Activated T-helper 1 cell treated with anti-CD3 and anti-CD28 coated beads, Interleukin-12 subunit alpha, Interleukin-12 subunit beta, Interleukin-2, Interleukin-4 antibody, amounts not matched to agents 30 ng/mL and 10 ng/mL and 1 ng/mL, durations not matched to agents 14 hours and 24 hours and 36 hours (primary cell): ENCODE measurements around the gene VPS13A. TPM values are rescaled to one million over a fixed set of nuclear protein-coding genes. Genes with fewer than 3 reads are reported as not detected.
"Not testable (repeated sequence)": the region's sequence is repeated elsewhere in the genome, so short reads cannot be mapped to it uniquely, and the experiment has no call there.

Experiments
- DNase-seq: peaks from one replicate; pipeline ENCODE4 v3.0.0; 2021; ENCODE audit warnings: low spot score
- H3K27ac Mint-ChIP-seq: one replicate; pipeline ENCODE4 v1.8.0; 2021; ENCODE audit warnings: mild to moderate bottlenecking, mixed read lengths
- H3K27me3 Mint-ChIP-seq: one replicate; pipeline ENCODE4 v1.8.0; 2022; ENCODE audit warnings: mild to moderate bottlenecking, moderate library complexity, mixed read lengths; ENCODE audit not compliant: insufficient read depth
- H3K36me3 Mint-ChIP-seq: one replicate; pipeline ENCODE4 v1.8.0; 2021; ENCODE audit warnings: low read depth, mixed read lengths
- H3K4me1 Mint-ChIP-seq: one replicate; pipeline ENCODE4 v1.8.0; 2021; ENCODE audit warnings: low read depth, mixed read lengths
- H3K4me3 Mint-ChIP-seq: one replicate; pipeline ENCODE4 v1.8.0; 2021; ENCODE audit warnings: mild to moderate bottlenecking, moderate library complexity, mixed read lengths
- H3K9me3 Mint-ChIP-seq: one replicate; pipeline ENCODE4 v1.8.0; 2021; ENCODE audit warnings: mixed read lengths
- intact Hi-C: fragments of 100-400 bp; cut with micrococcal nuclease; formaldehyde crosslinking; loops from one replicate; pipeline ENCODE4 v1.15.1; 2024
- total RNA-seq: library from RNA; stranded (reverse); gene quantifications from 2 replicates; pipeline ENCODE4 v1.2.3, GENCODE V29; 2022

VPS13A gene
- total RNA-seq, 1 donor from 2014 or later: 44.2 TPM

GRCh38 chr9:77441124-77441523 is 263.8 kb downstream of the VPS13A start:
- DNase-seq, H3K36me3 Mint-ChIP-seq, intact Hi-C loops, H3K27ac Mint-ChIP-seq, H3K4me1 Mint-ChIP-seq, H3K4me3 Mint-ChIP-seq, H3K9me3 Mint-ChIP-seq, H3K27me3 Mint-ChIP-seq: not testable (repeated sequence)

- Mint-ChIP-seq H3K9me3 (no peaks in the 10 kb centered on the region), H3K36me3 (no peaks in the 10 kb centered on the region), H3K4me3 (no peak overlapping the region), H3K27me3 (peaks cover 4% of the 10 kb centered on the region), H3K27ac (no peak overlapping the region), H3K4me1 (no peaks in the 10 kb centered on the region)
- no peak for DNase-seq
- intact Hi-C loops: no loop called here
Observed at GRCh38 chr9:77442436-77442835, 265.1 kb downstream of the VPS13A start.

GRCh38 chr9:77447646-77448045 is 270.3 kb downstream of the VPS13A start:
- Mint-ChIP-seq H3K27me3 (peaks cover 2% of the 10 kb centered on the region), H3K27ac (no peak overlapping the region), H3K36me3 (no peaks in the 10 kb centered on the region), H3K9me3 (no peaks in the 10 kb centered on the region), H3K4me3 (no peak overlapping the region), H3K4me1 (no peaks in the 10 kb centered on the region)
- intact Hi-C loops: no loop called here
- DNase-seq: no peak

DNA sequence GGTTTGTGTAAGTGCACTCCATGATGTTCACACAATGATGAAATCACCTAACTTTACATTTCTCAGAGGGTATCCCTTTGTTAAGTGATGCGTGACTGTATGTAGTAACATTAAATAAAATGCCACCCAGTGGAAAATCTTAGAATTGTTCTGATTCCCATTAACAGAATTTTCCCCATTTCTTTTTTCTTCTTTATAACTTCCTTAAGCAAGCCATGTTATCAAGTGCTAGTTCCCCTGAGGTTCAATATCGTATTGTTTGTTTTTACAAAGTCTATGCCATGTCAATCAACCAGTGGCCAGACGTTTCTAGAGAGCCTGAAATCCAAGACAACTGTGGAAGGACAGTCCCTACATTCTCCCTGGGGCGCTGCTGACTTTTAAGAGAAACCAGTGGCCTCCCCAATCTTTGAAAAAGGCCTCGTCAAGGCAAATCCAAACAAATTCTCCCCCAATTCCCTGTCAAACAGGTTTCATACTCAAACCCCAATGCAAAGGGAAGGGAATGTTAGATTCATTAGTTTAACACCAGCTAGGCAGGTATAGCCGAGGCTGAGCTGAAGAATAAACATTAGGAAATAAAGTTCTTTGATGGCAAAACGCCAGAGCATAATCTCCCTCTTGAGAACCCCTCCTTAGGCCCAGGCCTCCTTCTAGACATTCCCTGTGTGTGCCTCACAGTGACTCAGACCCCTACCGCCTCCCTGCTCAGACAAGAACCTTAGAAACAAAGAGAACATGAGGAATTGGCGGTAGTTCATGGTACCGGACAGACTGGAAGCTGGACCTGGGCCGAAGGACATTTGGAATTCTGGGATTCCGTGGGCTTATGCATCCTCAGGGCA is 272.1 kb downstream of the VPS13A start:
- Mint-ChIP-seq H3K27ac (no peak overlapping the region), H3K36me3 (no peaks in the 10 kb centered on the region), H3K4me1 (peaks cover 8% of the 10 kb centered on the region), H3K27me3 (peaks cover 2% of the 10 kb centered on the region), H3K4me3 (no peak overlapping the region), H3K9me3 (no peaks in the 10 kb centered on the region)
- DNase-seq: no peak
- intact Hi-C loops: loop anchor here (10.0 kb wide), 1 partner anchor 785 kb away; the partner anchor contains the start of gene CEP78

GRCh38 chr9:77450085-77450475 is 272.7 kb downstream of the VPS13A start:
- no peak for DNase-seq
- Mint-ChIP-seq H3K36me3 (no peaks in the 10 kb centered on the region), H3K27me3 (peaks cover 2% of the 10 kb centered on the region), H3K9me3 (no peaks in the 10 kb centered on the region), H3K4me1 (peaks cover 12% of the 10 kb centered on the region), H3K4me3 (no peak overlapping the region), H3K27ac (no peak overlapping the region)
- intact Hi-C loops: loop anchor here (10.0 kb wide), 1 partner anchor 785 kb away; the partner anchor contains the start of gene CEP78

- peaks cover 2% of the 10 kb centered on the region for H3K27me3 Mint-ChIP-seq
- H3K4me3 Mint-ChIP-seq: no peak overlapping the region
- no peak overlapping the region for H3K27ac Mint-ChIP-seq
- no peaks in the 10 kb centered on the region for H3K9me3 Mint-ChIP-seq
- intact Hi-C loops: loop anchor here (10.0 kb wide), 1 partner anchor 783 kb away; the partner anchor contains the start of gene CEP78
- no peaks in the 10 kb centered on the region for H3K36me3 Mint-ChIP-seq
- no peak for DNase-seq
- peaks cover 12% of the 10 kb centered on the region for H3K4me1 Mint-ChIP-seq
Observed at GRCh38 chr9:77451507-77451906, 274.2 kb downstream of the VPS13A start.

GRCh38 chr9:77453825-77454647 is 276.7 kb downstream of the VPS13A start:
- peaks cover 25% of the 10 kb centered on the region for H3K4me1 Mint-ChIP-seq
- H3K27ac Mint-ChIP-seq: peak overlapping the region; percentile 5
- no peaks in the 10 kb centered on the region for H3K36me3 Mint-ChIP-seq
- peak overlapping the region; percentile 70 for H3K4me3 Mint-ChIP-seq
- H3K27me3 Mint-ChIP-seq: no peaks in the 10 kb centered on the region
- intact Hi-C loops: loop anchor here (10.0 kb wide), 1 partner anchor 781 kb away; the partner anchor contains the start of gene CEP78
- no peak for DNase-seq
- no peaks in the 10 kb centered on the region for H3K9me3 Mint-ChIP-seq

DNA sequence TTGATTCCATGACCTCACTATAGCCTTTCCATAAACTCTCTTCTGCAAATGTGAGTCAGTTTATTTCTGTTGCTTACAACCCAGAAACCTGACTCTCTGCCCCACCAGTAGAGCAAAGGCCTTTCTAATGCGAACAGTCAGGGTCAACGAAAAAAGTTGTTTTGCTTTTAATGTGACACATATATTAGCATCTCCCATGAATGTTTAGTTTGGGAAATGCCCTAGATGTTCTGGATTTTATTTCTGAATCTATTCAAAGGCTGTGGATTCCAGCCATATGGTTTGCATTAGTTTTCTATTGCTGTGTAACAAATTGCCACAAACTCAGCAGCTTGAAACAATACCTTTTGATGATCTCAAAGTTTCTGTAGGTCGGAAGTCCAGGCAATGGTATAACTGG is 277.3 kb downstream of the VPS13A start:
- Mint-ChIP-seq H3K9me3 (no peaks in the 10 kb centered on the region), H3K36me3 (no peaks in the 10 kb centered on the region), H3K4me3 (no peak overlapping the region), H3K4me1 (peaks cover 25% of the 10 kb centered on the region), H3K27me3 (no peaks in the 10 kb centered on the region), H3K27ac (no peak overlapping the region)
- intact Hi-C loops: loop anchor here (5.0 to 10.0 kb wide), 2 partner anchors 668 to 780 kb away; partner anchors contain the start of gene CEP78
- no peak for DNase-seq

- intact Hi-C loops: loop anchor here (5.0 to 10.0 kb wide), 2 partner anchors 667 to 779 kb away; partner anchors contain the start of gene CEP78
- peaks cover 25% of the 10 kb centered on the region for H3K4me1 Mint-ChIP-seq
Observed at GRCh38 chr9:77455312-77455927, 278.1 kb downstream of the VPS13A start.

DNA sequence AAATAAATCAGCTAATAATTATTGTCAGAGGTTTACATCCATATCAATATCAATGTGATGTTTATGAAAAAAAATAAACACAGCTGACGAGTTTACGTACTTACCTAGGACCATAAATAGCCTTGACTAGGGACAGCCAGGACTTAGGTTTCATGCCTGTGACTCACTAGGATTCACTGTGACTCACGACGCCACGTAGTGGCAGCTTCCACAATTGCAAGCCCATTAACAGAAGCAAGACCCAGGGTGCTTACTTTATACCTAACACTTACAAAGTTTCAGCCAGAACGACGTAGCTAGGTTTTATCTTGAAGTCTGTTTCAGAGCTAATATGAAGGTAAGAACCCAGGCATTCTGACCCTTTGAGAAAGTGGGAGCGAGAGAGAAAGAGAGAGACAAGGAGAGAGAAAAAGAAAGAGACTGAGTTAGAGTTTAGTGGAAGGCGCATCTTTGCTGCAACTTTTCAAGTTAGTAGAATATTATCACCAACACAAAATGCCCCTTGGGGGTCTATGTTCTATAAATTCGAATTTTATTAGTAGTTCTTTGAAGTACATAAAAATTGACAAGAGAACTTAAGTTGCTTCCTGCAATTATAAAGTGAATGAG is 279.6 kb downstream of the VPS13A start:
- intact Hi-C loops: loop anchor here (1.0 to 10.0 kb wide), 7 partner anchors 19 to 778 kb away; partner anchors contain the start of genes CEP78 and VPS13A
- no peak overlapping the region for H3K4me3 Mint-ChIP-seq
- peak; percentile 71 for DNase-seq
- peaks cover 4% of the 10 kb centered on the region for H3K27me3 Mint-ChIP-seq
- H3K4me1 Mint-ChIP-seq: peaks cover 25% of the 10 kb centered on the region
- H3K9me3 Mint-ChIP-seq: no peaks in the 10 kb centered on the region
- H3K36me3 Mint-ChIP-seq: no peaks in the 10 kb centered on the region
- H3K27ac Mint-ChIP-seq: no peak overlapping the region

More at GRCh38 chr9:77455312-77455927, 278.1 kb downstream of the VPS13A start:
- H3K27me3 Mint-ChIP-seq: peaks cover under 1% of the 10 kb centered on the region
- no peak overlapping the region for H3K27ac Mint-ChIP-seq
- H3K4me3 Mint-ChIP-seq: no peak overlapping the region
- no peak for DNase-seq
- H3K9me3 Mint-ChIP-seq: no peaks in the 10 kb centered on the region
- no peaks in the 10 kb centered on the region for H3K36me3 Mint-ChIP-seq

GRCh38 chr9:77457916-77458592 is 280.7 kb downstream of the VPS13A start:
- Mint-ChIP-seq H3K27ac (no peak overlapping the region), H3K4me3 (no peak overlapping the region), H3K36me3 (no peaks in the 10 kb centered on the region), H3K9me3 (no peaks in the 10 kb centered on the region), H3K27me3 (peaks cover 4% of the 10 kb centered on the region), H3K4me1 (peaks cover 25% of the 10 kb centered on the region)
- DNase-seq: peak; percentile 56
- intact Hi-C loops: loop anchor here (1.0 to 10.0 kb wide), 10 partner anchors 18 to 777 kb away; partner anchors contain the start of genes CEP78 and VPS13A

- H3K4me3 Mint-ChIP-seq: no peak overlapping the region
- intact Hi-C loops: no loop called here
- H3K9me3 Mint-ChIP-seq: no peaks in the 10 kb centered on the region
- peaks cover 8% of the 10 kb centered on the region for H3K27me3 Mint-ChIP-seq
- no peak for DNase-seq
- no peaks in the 10 kb centered on the region for H3K36me3 Mint-ChIP-seq
- H3K27ac Mint-ChIP-seq: no peak overlapping the region
- H3K4me1 Mint-ChIP-seq: peaks cover 13% of the 10 kb centered on the region
Observed at GRCh38 chr9:77460938-77461337, 283.6 kb downstream of the VPS13A start.
